HFF-Myc (cell line): ENCODE measurements around the gene LILRB3.
"Not testable (repeated sequence)": the region's sequence is repeated elsewhere in the genome, so short reads cannot be mapped to it uniquely, and the experiment has no call there.

ENCODE experiments used
- DNase-seq: peaks from one replicate; pipeline ENCODE4 v3.0.0-alpha.2; 2011; ENCODE audit warnings: low read depth; ENCODE audit errors: extremely low read depth
- H3K4me3 ChIP-seq: replicated peaks from 2 replicates; pipeline ENCODE4 v1.5.1; 2011; ENCODE audit warnings: low read depth, mild to moderate bottlenecking, control low read depth, low read length
- TF ChIP-seq, protein P1 (sequence below): IDR thresholded peaks from 2 replicates; pipeline ENCODE4 v1.5.1; 2012; ENCODE audit warnings: mild to moderate bottlenecking, low read depth, low read length, control low read depth; ENCODE audit errors: missing control alignments

LILRB3 gene

DNA sequence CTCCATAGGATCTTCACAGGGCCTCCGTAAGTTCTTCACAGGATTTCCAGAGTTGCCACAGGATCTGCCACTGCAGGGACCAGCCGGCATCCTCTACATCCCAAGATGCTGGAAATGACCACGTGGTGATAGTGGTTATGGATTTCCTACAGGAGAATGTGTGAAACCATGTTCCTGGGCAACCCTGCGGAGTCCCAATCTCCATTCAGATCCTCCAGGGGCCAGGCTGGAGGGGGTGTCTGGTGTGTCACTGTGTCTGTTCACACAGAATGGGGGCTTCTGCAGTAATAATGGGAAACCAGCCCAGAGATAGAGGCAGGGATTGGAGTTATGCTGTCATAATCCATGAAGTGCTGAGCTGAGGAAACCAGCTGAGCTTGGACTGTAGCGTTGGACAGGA lies 11.1 kb upstream of the LILRB3 start:
- DNase-seq, result no peak
- TF ChIP-seq, protein P1, sequence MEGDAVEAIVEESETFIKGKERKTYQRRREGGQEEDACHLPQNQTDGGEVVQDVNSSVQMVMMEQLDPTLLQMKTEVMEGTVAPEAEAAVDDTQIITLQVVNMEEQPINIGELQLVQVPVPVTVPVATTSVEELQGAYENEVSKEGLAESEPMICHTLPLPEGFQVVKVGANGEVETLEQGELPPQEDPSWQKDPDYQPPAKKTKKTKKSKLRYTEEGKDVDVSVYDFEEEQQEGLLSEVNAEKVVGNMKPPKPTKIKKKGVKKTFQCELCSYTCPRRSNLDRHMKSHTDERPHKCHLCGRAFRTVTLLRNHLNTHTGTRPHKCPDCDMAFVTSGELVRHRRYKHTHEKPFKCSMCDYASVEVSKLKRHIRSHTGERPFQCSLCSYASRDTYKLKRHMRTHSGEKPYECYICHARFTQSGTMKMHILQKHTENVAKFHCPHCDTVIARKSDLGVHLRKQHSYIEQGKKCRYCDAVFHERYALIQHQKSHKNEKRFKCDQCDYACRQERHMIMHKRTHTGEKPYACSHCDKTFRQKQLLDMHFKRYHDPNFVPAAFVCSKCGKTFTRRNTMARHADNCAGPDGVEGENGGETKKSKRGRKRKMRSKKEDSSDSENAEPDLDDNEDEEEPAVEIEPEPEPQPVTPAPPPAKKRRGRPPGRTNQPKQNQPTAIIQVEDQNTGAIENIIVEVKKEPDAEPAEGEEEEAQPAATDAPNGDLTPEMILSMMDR, result no peak
- H3K4me3 ChIP-seq, result no peak overlapping the region

DNA sequence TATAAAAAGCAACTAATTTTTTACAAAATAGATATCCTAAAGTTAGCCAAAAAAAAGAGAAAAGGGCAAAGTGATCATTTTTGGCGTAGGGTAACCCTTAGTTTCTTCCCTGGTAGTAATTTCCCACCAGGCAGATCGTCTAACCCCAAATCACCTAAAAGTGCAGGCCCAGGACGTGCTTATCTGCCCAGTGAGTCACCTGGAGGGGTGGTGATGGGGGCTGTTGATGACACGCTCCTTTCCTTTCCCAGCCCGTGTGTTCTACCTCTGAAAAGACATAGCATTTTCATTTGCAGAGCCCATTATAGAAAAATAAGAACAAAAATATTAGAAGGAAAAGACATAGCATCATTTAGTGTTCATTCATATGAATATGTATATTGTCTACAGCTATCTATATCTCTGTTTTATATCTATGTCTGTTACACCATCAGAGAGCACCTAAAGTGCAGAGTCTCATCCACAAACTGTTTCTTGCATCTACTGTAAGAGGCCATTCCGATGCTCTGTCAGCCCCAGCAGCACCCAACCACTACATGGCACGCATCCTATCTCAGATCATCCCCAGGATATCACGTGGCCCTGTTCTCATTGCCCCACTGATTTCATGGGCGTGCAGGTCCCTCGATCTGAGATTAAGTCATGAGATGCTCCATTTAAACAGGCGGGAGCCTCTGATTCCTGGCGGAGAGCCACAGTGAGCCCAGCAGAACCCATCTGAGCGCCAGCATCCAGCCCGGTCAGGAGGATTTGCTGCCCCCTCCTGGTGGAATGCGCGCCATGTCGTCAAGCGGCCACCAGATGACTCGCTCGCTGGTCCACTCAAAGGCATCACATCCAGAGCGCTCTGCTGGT lies 8.5 kb upstream of the LILRB3 start:
- DNase-seq, result peak; percentile 52
- no peak overlapping the region for H3K4me3 ChIP-seq
- TF ChIP-seq, protein P1, result peak; percentile 99

DNA sequence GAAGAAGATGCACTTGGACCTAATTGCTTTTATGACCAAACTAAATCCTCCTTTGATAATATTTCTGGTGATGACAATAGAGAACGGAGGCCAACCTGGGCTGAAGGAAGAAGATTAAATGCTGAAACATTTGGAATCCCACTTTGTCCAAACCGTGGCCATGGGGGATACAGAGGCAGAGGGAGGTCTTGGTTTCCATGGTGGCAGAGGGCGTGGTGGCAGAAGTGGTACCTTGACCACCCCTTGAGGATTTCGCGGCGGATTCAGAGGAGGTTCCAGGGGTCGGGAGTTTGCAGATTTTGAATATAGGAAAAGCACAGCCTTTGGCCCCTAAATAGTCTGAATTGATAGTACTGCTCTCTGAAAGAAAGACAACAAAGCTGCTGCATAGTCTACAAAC lies 7.2 kb upstream of the LILRB3 start:
- TF ChIP-seq, protein P1, result no peak
- no peak for DNase-seq

DNA sequence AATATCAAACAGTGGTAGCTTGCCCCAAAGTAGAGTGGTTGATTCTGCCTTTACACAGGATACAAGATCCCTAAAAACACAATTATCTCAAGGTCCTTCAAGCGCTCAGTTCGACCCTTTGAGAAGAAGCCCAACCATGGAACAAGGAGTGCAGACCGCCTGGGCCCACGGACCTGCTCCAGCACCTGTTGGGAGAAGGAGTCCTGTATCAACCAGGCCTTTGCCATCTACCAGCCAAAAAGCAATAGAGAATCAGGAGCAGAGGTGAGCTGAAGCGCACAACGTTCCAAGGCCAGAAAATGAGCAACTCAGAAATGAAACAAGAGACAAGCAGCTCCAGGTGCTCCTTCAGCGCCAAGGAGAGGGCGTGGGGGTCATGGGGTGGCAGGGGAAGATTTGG lies 6.3 kb upstream of the LILRB3 start:
- DNase-seq, result no peak
- H3K4me3 ChIP-seq, result no peak overlapping the region
- TF ChIP-seq, protein P1, result no peak

More for the DNA sequence above, 7.2 kb upstream of the LILRB3 start:
- no peak overlapping the region for H3K4me3 ChIP-seq

DNA sequence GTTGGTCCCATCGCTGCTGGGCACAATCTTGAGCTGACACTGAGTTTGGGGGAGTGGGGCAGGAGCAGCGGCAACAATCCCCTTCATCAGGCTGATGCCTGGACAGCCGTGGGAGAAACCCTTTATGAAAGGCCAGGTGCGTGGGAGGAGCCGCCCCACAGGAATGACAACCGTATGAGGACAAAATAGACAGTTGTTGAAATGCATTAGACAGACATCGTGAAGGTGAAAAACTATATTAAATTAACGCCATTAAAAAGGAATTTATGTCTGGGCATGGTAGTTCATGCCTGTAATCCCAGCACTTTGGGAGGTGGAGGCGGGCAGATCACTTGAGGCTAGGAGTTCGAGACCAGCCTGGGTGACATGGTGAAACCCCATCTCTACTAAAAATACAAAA lies 1.8 kb upstream of the LILRB3 start:
- not testable (repeated sequence) for DNase-seq, H3K4me3 ChIP-seq

DNA sequence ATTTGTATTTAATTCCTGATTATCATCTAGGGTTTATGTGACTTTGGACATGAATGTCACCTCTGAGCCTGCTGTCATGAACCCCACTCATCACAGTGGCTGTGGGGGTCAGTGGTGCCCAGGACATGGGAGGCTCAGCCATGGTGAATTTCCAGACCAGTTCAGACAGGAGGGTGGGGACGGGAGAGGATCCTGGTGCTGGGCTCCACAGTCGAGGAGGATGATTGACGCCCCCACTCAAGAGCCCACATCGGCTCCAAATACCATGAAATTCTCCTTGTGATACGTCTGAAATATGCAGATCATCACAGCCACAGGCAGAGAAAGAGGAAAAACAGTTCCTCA lies 1.1 kb upstream of the LILRB3 start:
- not testable (repeated sequence) for DNase-seq, H3K4me3 ChIP-seq

DNA sequence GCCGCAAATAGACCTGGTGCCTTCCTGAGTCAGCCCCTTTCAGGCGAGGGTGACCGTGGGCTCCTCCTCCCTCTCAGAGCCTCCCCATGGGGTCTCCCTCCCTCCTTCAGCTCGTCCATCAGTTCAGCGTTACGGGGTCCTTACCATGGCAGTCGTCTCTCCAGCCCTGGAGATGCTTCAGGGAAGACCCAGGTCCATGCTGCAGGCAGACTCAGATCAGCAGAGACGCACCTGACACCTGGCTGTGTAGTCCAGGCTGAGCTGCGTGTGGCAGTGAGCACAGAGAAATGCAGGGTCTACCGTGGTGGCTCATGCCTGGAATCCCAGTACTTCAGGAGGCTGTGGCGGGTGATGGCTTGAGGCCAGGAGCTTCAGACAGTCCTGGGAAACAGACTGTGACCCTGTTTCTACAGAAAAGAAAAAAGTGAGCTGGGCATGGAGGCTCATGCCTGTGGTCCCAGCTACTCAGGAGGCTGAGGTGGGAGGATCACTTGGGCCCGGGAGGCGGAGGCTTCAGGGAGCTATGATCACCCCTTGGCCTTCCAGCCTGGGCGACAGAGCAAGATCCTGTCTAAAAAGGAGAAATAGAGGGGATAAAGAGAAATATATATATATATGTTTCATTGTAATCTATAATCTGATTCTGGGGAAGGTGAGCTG lies 600 bp upstream of the LILRB3 start:
- H3K4me3 ChIP-seq, DNase-seq: not testable (repeated sequence)

DNA sequence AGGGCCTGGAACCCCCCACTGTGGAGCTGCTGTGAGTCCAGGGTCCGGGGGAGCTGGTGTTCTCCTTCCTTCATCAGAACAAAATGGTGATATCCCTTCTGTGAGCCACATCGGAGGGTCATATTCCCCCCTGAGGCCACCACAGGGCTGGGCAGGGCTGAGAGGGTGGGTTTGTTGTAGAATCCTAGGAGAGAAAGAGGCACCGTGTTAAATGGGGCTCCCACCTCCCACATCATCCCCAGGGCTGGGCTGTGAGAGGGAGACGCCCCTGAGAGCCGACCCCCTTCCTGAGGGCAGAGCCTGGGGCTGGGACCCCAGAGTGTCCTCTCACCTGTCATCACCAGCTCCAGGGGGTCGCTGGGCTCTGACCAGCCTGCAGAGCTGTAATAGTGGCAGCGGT lies 860 bp downstream of the LILRB3 start:
- not testable (repeated sequence) for DNase-seq

DNA sequence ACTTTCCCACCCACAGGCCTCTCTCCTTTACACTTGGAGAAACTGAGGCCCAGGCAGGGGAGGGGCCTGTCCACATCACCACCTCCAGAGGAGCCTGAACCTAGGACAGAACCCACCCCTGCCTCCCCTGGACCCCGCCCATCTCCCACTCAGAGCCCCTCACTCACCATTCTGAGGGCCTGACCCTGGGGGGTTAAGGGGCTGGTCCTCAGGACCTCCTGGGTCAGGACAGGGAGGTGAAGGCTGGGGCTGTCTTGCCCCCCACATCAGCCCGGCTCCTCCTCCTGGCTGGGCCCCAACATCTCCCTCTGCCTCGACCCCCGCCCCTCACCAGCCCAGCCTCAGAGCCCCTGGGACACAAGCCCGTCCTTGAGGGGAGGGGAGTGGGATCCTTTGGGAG lies 3.1 kb downstream of the LILRB3 start:
- H3K4me3 ChIP-seq, result not testable (repeated sequence)

More for the DNA sequence above, 860 bp downstream of the LILRB3 start:
- H3K4me3 ChIP-seq, result not testable (repeated sequence)

More for the DNA sequence above, 3.1 kb downstream of the LILRB3 start:
- not testable (repeated sequence) for DNase-seq
